Middle frontal gyrus (tissue), 1 donor: ENCODE results near the gene WDR35.

Experiments
- DNase-seq: peaks from one replicate; pipeline ENCODE4 v3.0.0-alpha.2; 2015; ENCODE audit warnings: low spot score; ENCODE audit errors: extremely low spot score

The WDR35 gene

GRCh38 chr2:19989667-19990415, at the start of gene WDR35:
TSS of gene WDR35 (minus strand) at chr2:19990105. CDS start at chr2:19990015, 90 bp downstream.
- peak; percentile 79 for DNase-seq

- no peak for DNase-seq
Observed at GRCh38 chr2:20037660-20038059, 47.8 kb upstream of the WDR35 start.

GRCh38 chr2:20035955-20036666, 46.2 kb upstream of the WDR35 start:
- no peak for DNase-seq

- no peak for DNase-seq
Observed at GRCh38 chr2:20034821-20035220, 44.9 kb upstream of the WDR35 start.

GRCh38 chr2:20034218-20034617, 44.3 kb upstream of the WDR35 start:
- DNase-seq: no peak

GRCh38 chr2:20033322-20033721, 43.4 kb upstream of the WDR35 start:
- DNase-seq: no peak

- no peak for DNase-seq
Observed at GRCh38 chr2:20030224-20030623, 40.3 kb upstream of the WDR35 start.

- DNase-seq: no peak
Observed at GRCh38 chr2:20027705-20028434, 38.0 kb upstream of the WDR35 start.

GRCh38 chr2:20027260-20027677, 37.4 kb upstream of the WDR35 start:
- DNase-seq: no peak

GRCh38 chr2:20025065-20025786, 35.3 kb upstream of the WDR35 start:
- DNase-seq: no peak

- DNase-seq: no peak
Observed at GRCh38 chr2:20023688-20024087, 33.8 kb upstream of the WDR35 start.

- DNase-seq: no peak
Observed at GRCh38 chr2:20021405-20022009, 31.6 kb upstream of the WDR35 start.

GRCh38 chr2:20019747-20020146, 29.8 kb upstream of the WDR35 start:
- no peak for DNase-seq

GRCh38 chr2:20018601-20019152, 28.8 kb upstream of the WDR35 start:
- no peak for DNase-seq

GRCh38 chr2:20016346-20016745, 26.4 kb upstream of the WDR35 start:
- DNase-seq: no peak

- DNase-seq: peak; percentile 11
Observed at GRCh38 chr2:20015482-20016083, 25.7 kb upstream of the WDR35 start.

- DNase-seq: no peak
Observed at GRCh38 chr2:20013126-20013849, 23.4 kb upstream of the WDR35 start.

GRCh38 chr2:20012282-20013125, 22.6 kb upstream of the WDR35 start, which contains the start of gene MATN3:
TSS of gene MATN3 (minus strand) at chr2:20012668. CDS start at chr2:20012631, 37 bp downstream.
- DNase-seq: no peak

GRCh38 chr2:20012032-20012281, 22.1 kb upstream of the WDR35 start:
- no peak for DNase-seq
